A673 (cell line): ENCODE data around the gene H1-8. TPM values are rescaled to one million over a fixed set of nuclear protein-coding genes. Genes with fewer than 3 reads are reported as not detected.

Source experiments
- BruUV-seq: library from RNA; stranded (reverse); fragments of 400-500 nt; replicated peaks from 2 replicates; lab custom pipeline; 2021; lab: Mats Ljungman, UMichigan
- CTCF ChIA-PET: fragments of 300-600 bp; sonication (Branson Sonifier 250); formaldehyde crosslinking; loops from one replicate; lab custom pipeline; 2022; ENCODE audit warnings: antibody characterized with exemption; lab: Charles Lee
- POLR2A ChIA-PET: fragments of 300-600 bp; sonication (Branson Sonifier 250); formaldehyde crosslinking; loops from one replicate; lab custom pipeline; 2022; ENCODE audit warnings: antibody characterized with exemption; ENCODE audit not compliant: low non-redundant PET; lab: Charles Lee
- DNase-seq: peaks from one replicate; pipeline ENCODE4 v3.0.0-alpha.2; 2015; ENCODE audit warnings: low spot score
- H3K27ac ChIP-seq: fragments of 200-600 bp; sonication (generic); 2 replicates; pipeline ENCODE4 v1.5.1; 2016; ENCODE audit warnings: mixed run types, low read depth, mild to moderate bottlenecking, mixed read lengths, antibody characterized with exemption, low read length; ENCODE audit not compliant: poor library complexity, severe bottlenecking
- H3K27me3 ChIP-seq: fragments of 200-600 bp; sonication (generic); replicated peaks from 2 replicates; pipeline ENCODE4 v1.6.1; 2017; ENCODE audit warnings: mixed run types, low read depth, mild to moderate bottlenecking, mixed read lengths, antibody characterized with exemption, low read length; ENCODE audit not compliant: insufficient read depth, poor library complexity
- H3K36me3 ChIP-seq: fragments of 200-600 bp; sonication (generic); 2 replicates; pipeline ENCODE4 v1.6.1; 2016; ENCODE audit warnings: mixed run types, mild to moderate bottlenecking, mixed read lengths, antibody characterized with exemption, low read length; ENCODE audit not compliant: insufficient read depth, poor library complexity, severe bottlenecking
- H3K4me1 ChIP-seq: fragments of 200-600 bp; sonication (generic); 2 replicates; pipeline ENCODE4 v1.6.1; 2017; ENCODE audit warnings: mixed run types, mild to moderate bottlenecking, mixed read lengths, antibody characterized with exemption, low read length; ENCODE audit not compliant: insufficient read depth, poor library complexity, severe bottlenecking
- H3K4me3 ChIP-seq: fragments of 200-600 bp; sonication (generic); 2 replicates; pipeline ENCODE4 v1.5.1; 2016; ENCODE audit warnings: low read depth, mixed run types, mild to moderate bottlenecking, mixed read lengths, low read length; ENCODE audit not compliant: poor library complexity, severe bottlenecking
- H3K9me3 ChIP-seq: fragments of 200-600 bp; sonication (generic); 2 replicates; pipeline ENCODE4 v1.6.1; 2016; ENCODE audit warnings: mixed run types, low read depth, mild to moderate bottlenecking, mixed read lengths, antibody characterized with exemption, low read length; ENCODE audit not compliant: poor library complexity, severe bottlenecking
- CTCF ChIP-seq: fragments of 300-800, 200-600 bp; sonication (generic); conservative IDR thresholded peaks from 2 replicates; pipeline ENCODE4 v1.5.1; 2017; ENCODE audit warnings: low read depth, mild to moderate bottlenecking, antibody characterized with exemption, low read length, moderate library complexity, mixed read lengths
- intact Hi-C: fragments of 100-400 bp; cut with micrococcal nuclease; formaldehyde crosslinking; loops from one replicate; pipeline ENCODE4 v1.10.0; 2022; ENCODE audit not compliant: unreplicated experiment
- total RNA-seq: library from RNA; stranded (reverse); gene quantifications from 2 replicates; pipeline ENCODE4 v1.2.3, GENCODE V29; 2021

H1-8 gene
- total RNA-seq, 1 experiment from 2014 or later, result not detected

GRCh38 chr3:129600348-129600747 lies 57.4 kb downstream of the H1-8 start:
- Histone ChIP-seq H3K27me3 (no peaks in the 10 kb centered on the region), H3K9me3 (no peaks in the 10 kb centered on the region), H3K4me3 (no peak overlapping the region), H3K4me1 (peaks cover 7% of the 10 kb centered on the region), H3K27ac (no peak overlapping the region), H3K36me3 (no peaks in the 10 kb centered on the region)
- CTCF ChIA-PET, result no interaction called here
- no peak for DNase-seq
- POLR2A ChIA-PET, result no interaction called here
- TF ChIP-seq CTCF, result no peak
- intact Hi-C loops, result no loop called here
- no TSS peak for BruUV-seq

Other genes with a start within 250 kb of the H1-8 start
- gene EFCAB12, start 114.5 kb upstream of the H1-8 start, total RNA-seq, result 0.71 and 1.2 TPM in 2 replicates
- 43.7 and 50.9 TPM in 2 replicates for gene MBD4, start 103.2 kb upstream of the H1-8 start, total RNA-seq
- gene IFT122, start 103.0 kb upstream of the H1-8 start, total RNA-seq, result 44.0 and 48.2 TPM in 2 replicates
- gene RHO, start 14.5 kb upstream of the H1-8 start, total RNA-seq, result not detected in 2 replicates
- gene PLXND1, start 63.5 kb downstream of the H1-8 start, total RNA-seq, result 31.5 and 32.1 TPM in 2 replicates